H9 (cell line): Measurements from ENCODE around the gene FABP3. TPM values are rescaled to one million over a fixed set of nuclear protein-coding genes. Genes with fewer than 3 reads are reported as not detected.
A peak's percentile ranks its signal among the peaks of the same experiment; 100 is the strongest.

Experiments
- DNase-seq: peaks from one replicate; pipeline ENCODE4 v3.0.0-alpha.2; 2017
- H2AFZ ChIP-seq: one replicate; pipeline ENCODE4 v1.6.1; 2013; ENCODE audit warnings: mild to moderate bottlenecking, low read length, control low read depth, moderate library complexity
- H2AK5ac ChIP-seq: 2 replicates; pipeline ENCODE4 v1.6.1; 2013; ENCODE audit warnings: low read length, control low read depth, mixed read lengths; ENCODE audit not compliant: insufficient read length
- H2BK120ac ChIP-seq: one replicate; pipeline ENCODE4 v1.6.1; 2013; ENCODE audit warnings: low read depth, mild to moderate bottlenecking, low read length, control low read depth, inconsistent platforms; ENCODE audit not compliant: poor library complexity, severe bottlenecking
- H2BK12ac ChIP-seq: 2 replicates; pipeline ENCODE4 v1.6.1; 2013; ENCODE audit warnings: low read length, control low read depth, mixed read lengths, low read depth; ENCODE audit not compliant: insufficient read length
- H2BK15ac ChIP-seq: 2 replicates; pipeline ENCODE4 v1.6.1; 2013; ENCODE audit warnings: low read depth, low read length, control low read depth
- H2BK20ac ChIP-seq: one replicate; pipeline ENCODE4 v1.6.1; 2013; ENCODE audit warnings: low read depth, mild to moderate bottlenecking, low read length, control low read depth, inconsistent platforms; ENCODE audit not compliant: poor library complexity, severe bottlenecking
- H2BK5ac ChIP-seq: 2 replicates; pipeline ENCODE4 v1.6.1; 2013; ENCODE audit warnings: low read length, control low read depth, mixed read lengths; ENCODE audit not compliant: insufficient read length
- H3K14ac ChIP-seq: 2 replicates; pipeline ENCODE4 v1.6.1; 2013; ENCODE audit warnings: low read length, control low read depth; ENCODE audit not compliant: insufficient read depth
- H3K18ac ChIP-seq: 2 replicates; pipeline ENCODE4 v1.6.1; 2013; ENCODE audit warnings: low read depth, mild to moderate bottlenecking, mixed read lengths, low read length, control low read depth; ENCODE audit not compliant: insufficient read length
- H3K23ac ChIP-seq: 2 replicates; pipeline ENCODE4 v1.6.1; 2013; ENCODE audit warnings: low read length, control low read depth, mixed read lengths, low read depth; ENCODE audit not compliant: insufficient read length
- H3K23me2 ChIP-seq: 2 replicates; pipeline ENCODE4 v1.6.1; 2013; ENCODE audit warnings: low read depth, mild to moderate bottlenecking, mixed read lengths, low read length, control low read depth; ENCODE audit not compliant: insufficient read length, poor library complexity, severe bottlenecking
- H3K27ac ChIP-seq: 2 replicates; pipeline ENCODE4 v1.5.1; 2013; ENCODE audit warnings: low read length, control low read depth, mixed read lengths, low read depth; ENCODE audit not compliant: insufficient read length
- H3K27me3 ChIP-seq: 2 replicates; pipeline ENCODE4 v1.6.1; 2013; ENCODE audit warnings: low read length, control low read depth, inconsistent platforms; ENCODE audit not compliant: insufficient read depth
- H3K4ac ChIP-seq: 2 replicates; pipeline ENCODE4 v1.6.1; 2013; ENCODE audit warnings: low read depth, mild to moderate bottlenecking, control low read depth, inconsistent platforms, low read length, moderate library complexity
- H3K4me1 ChIP-seq: 2 replicates; pipeline ENCODE4 v1.6.1; 2013; ENCODE audit warnings: low read length, control low read depth, inconsistent platforms; ENCODE audit not compliant: insufficient read depth
- H3K4me2 ChIP-seq: 2 replicates; pipeline ENCODE4 v1.6.1; 2013; ENCODE audit warnings: low read length, control low read depth, mixed read lengths; ENCODE audit not compliant: insufficient read length, insufficient read depth
- H3K56ac ChIP-seq: 2 replicates; pipeline ENCODE4 v1.6.1; 2013; ENCODE audit warnings: low read depth, mild to moderate bottlenecking, mixed read lengths, low read length, control low read depth; ENCODE audit not compliant: insufficient read length
- H3K79me1 ChIP-seq: 2 replicates; pipeline ENCODE4 v1.6.1; 2013; ENCODE audit warnings: low read depth, mild to moderate bottlenecking, moderate library complexity, low read length, control low read depth, inconsistent platforms; ENCODE audit not compliant: insufficient read depth, poor library complexity, severe bottlenecking
- H3K79me2 ChIP-seq: 2 replicates; pipeline ENCODE4 v1.6.1; 2013; ENCODE audit warnings: low read length, control low read depth, inconsistent platforms; ENCODE audit not compliant: insufficient read depth
- H3K9ac ChIP-seq: 2 replicates; pipeline ENCODE4 v1.6.1; 2013; ENCODE audit warnings: low read length, control low read depth, mixed read lengths; ENCODE audit not compliant: insufficient read length; ENCODE audit errors: extremely low read depth
- H3K9me3 ChIP-seq: one replicate; pipeline ENCODE4 v1.6.1; 2013; ENCODE audit warnings: low read depth, low read length, inconsistent platforms; ENCODE audit not compliant: control insufficient read depth
- H3T11ph ChIP-seq: one replicate; pipeline ENCODE4 v1.6.1; 2013; ENCODE audit warnings: mild to moderate bottlenecking, low read length, control low read depth, inconsistent platforms
- H4K20me1 ChIP-seq: one replicate; pipeline ENCODE4 v1.6.1; 2013; ENCODE audit not compliant: control insufficient read depth, insufficient read length, insufficient read depth
- H4K5ac ChIP-seq: 2 replicates; pipeline ENCODE4 v1.6.1; 2013; ENCODE audit warnings: low read depth, mild to moderate bottlenecking, mixed read lengths, low read length, control low read depth; ENCODE audit not compliant: insufficient read length
- H4K8ac ChIP-seq: replicated peaks from 2 replicates; pipeline ENCODE4 v1.6.1; 2013; ENCODE audit warnings: low read length, control low read depth, mixed read lengths, low read depth; ENCODE audit not compliant: insufficient read length
- H4K91ac ChIP-seq: 2 replicates; pipeline ENCODE4 v1.6.1; 2013; ENCODE audit warnings: low read depth, mild to moderate bottlenecking, moderate library complexity, mixed read lengths, low read length, control low read depth; ENCODE audit not compliant: insufficient read length
- H3K27ac Mint-ChIP-seq, 3 experiments: 2 replicates in 2 of 3; 3 replicates in 1 of 3; pipeline ENCODE4 v1.8.0; 2020 to 2021; ENCODE audit warnings: mixed read lengths in 3 of 3, mild to moderate bottlenecking in 1 of 3, moderate library complexity in 1 of 3
- H3K27me3 Mint-ChIP-seq: 2 replicates; pipeline ENCODE4 v1.8.0; 2021; ENCODE audit warnings: low read depth, mild to moderate bottlenecking, moderate library complexity, mixed read lengths
- H3K36me3 Mint-ChIP-seq, 3 experiments: 2 replicates in 2 of 3; 3 replicates in 1 of 3; pipeline ENCODE4 v1.8.0; 2020 to 2021; ENCODE audit warnings: low read depth in 3 of 3, mixed read lengths in 3 of 3; ENCODE audit not compliant: insufficient read depth in 1 of 3
- H3K4me1 Mint-ChIP-seq, 2 experiments: 2 replicates each; pipeline ENCODE4 v1.8.0; 2020; ENCODE audit warnings: mixed read lengths in 2 of 2
- H3K4me3 Mint-ChIP-seq, 2 experiments: 2 replicates in 1 of 2; 3 replicates in 1 of 2; pipeline ENCODE4 v1.8.0; 2020 to 2021; ENCODE audit warnings: mild to moderate bottlenecking in 2 of 2, mixed read lengths in 2 of 2, moderate library complexity in 1 of 2
- H3K9me3 Mint-ChIP-seq, 2 experiments: 2 replicates in 1 of 2; 3 replicates in 1 of 2; pipeline ENCODE4 v1.8.0; 2020; ENCODE audit warnings: mild to moderate bottlenecking in 2 of 2, mixed read lengths in 2 of 2, moderate library complexity in 1 of 2
- total RNA-seq: library from RNA; stranded (reverse); gene quantifications from 2 replicates; pipeline ENCODE4 v1.2.1, GENCODE V29; 2021
- TF ChIP-seq, protein P1 (sequence below): fragments of 200-600 bp; sonication (generic); conservative IDR thresholded peaks from 3 replicates; pipeline ENCODE4 v1.8.0; 2021; ENCODE audit warnings: antibody characterized with exemption, mild to moderate bottlenecking

Gene FABP3
- total RNA-seq, 1 experiment from 2014 or later: 9.0 TPM

DNA sequence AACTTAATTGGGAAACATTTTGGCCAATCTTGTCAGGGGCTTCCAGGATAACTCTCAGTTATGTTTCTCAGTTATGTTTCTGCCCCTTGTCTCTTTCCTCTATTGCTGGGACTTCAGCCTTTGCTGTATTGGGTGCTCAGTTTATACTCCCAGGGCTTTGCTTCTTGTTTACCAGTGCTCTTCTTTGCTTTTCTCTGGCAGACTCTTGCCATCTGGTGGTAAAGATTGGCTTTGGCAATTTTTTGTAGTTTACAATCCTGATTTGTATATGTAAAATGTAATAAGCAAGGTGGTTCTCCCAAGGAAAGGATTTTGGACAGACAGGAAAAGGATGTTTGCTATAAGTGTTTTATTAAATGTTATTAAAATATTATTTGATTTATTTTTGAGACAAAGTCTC, 37.9 kb downstream of the FABP3 start:
- Histone ChIP-seq H3K14ac (no peak overlapping the region), H3K79me1 (no peaks in the 10 kb centered on the region), H3K9ac (no peak overlapping the region), H3K4me1 (no peaks in the 10 kb centered on the region), H2BK15ac (no peak overlapping the region), H3K27ac (no peak overlapping the region), H3K56ac (no peak overlapping the region), H3K9me3 (no peaks in the 10 kb centered on the region), H4K20me1 (no peaks in the 10 kb centered on the region), H2BK20ac (no peak overlapping the region), H2AK5ac (no peak overlapping the region), H2BK120ac (no peak overlapping the region), H2BK5ac (no peak overlapping the region), H3K23me2 (no peaks in the 10 kb centered on the region), H2AFZ (no peak overlapping the region), H4K8ac (no peak overlapping the region), H3K23ac (no peak overlapping the region), H4K5ac (no peak overlapping the region), H3K27me3 (no peaks in the 10 kb centered on the region), H4K91ac (no peak overlapping the region), H3K79me2 (no peaks in the 10 kb centered on the region), H3K18ac (no peak overlapping the region), H2BK12ac (no peak overlapping the region), H3T11ph (no peak overlapping the region), H3K4me2 (no peak overlapping the region), H3K4ac (no peak overlapping the region)
- Mint-ChIP-seq H3K27me3 (no peaks in the 10 kb centered on the region), H3K4me1 (no peaks in the 10 kb centered on the region), H3K4me3 (no peak overlapping the region), H3K36me3 (peaks cover 6 to 29% (median 25%) of the 10 kb centered on the region in 3 experiments; a peak in 6 of 7 replicates), H3K9me3 (no peaks in the 10 kb centered on the region; a peak in 1 of 5 replicates), H3K27ac (no peak overlapping the region; a peak in 1 of 7 replicates)
- no peak for DNase-seq
- TF ChIP-seq, protein P1, sequence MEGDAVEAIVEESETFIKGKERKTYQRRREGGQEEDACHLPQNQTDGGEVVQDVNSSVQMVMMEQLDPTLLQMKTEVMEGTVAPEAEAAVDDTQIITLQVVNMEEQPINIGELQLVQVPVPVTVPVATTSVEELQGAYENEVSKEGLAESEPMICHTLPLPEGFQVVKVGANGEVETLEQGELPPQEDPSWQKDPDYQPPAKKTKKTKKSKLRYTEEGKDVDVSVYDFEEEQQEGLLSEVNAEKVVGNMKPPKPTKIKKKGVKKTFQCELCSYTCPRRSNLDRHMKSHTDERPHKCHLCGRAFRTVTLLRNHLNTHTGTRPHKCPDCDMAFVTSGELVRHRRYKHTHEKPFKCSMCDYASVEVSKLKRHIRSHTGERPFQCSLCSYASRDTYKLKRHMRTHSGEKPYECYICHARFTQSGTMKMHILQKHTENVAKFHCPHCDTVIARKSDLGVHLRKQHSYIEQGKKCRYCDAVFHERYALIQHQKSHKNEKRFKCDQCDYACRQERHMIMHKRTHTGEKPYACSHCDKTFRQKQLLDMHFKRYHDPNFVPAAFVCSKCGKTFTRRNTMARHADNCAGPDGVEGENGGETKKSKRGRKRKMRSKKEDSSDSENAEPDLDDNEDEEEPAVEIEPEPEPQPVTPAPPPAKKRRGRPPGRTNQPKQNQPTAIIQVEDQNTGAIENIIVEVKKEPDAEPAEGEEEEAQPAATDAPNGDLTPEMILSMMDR: peak; percentile 69
